Left lung (tissue), 10 donors: Measurements from ENCODE around the gene LAMA1. TPM values are rescaled to one million over a fixed set of nuclear protein-coding genes. Genes with fewer than 3 reads are reported as not detected.

Source experiments
- ATAC-seq: fragments of 200-7000 bp; cut with Tn5 transposase; one replicate; pipeline ENCODE4 v1.9.1; 2020; ENCODE audit warnings: moderate library complexity
- DNase-seq, 4 donors: peaks; one replicate each; pipeline ENCODE4 v3.0.0-alpha.2; 2013 to 2020
- H3K27ac ChIP-seq, 2 donors: fragments of 200-600 bp; sonication (generic) in 1 of 2; one replicate each; pipeline versions ENCODE4 v1.5.0 to v1.8.0; 2020 to 2021
- H3K27me3 ChIP-seq, 2 donors: fragments of 200-600 bp; sonication (generic) in 1 of 2; one replicate each; pipeline versions ENCODE4 v1.5.0 to v1.8.0; 2020 to 2021
- H3K36me3 ChIP-seq, 2 donors: fragments of 200-600 bp; sonication (generic) in 1 of 2; one replicate each; pipeline versions ENCODE4 v1.5.0 to v1.8.0; 2020 to 2021
- H3K4me1 ChIP-seq, 2 donors: fragments of 200-600 bp; one replicate each; pipeline ENCODE4 v1.8.0; 2021
- H3K4me3 ChIP-seq, 2 donors: fragments of 200-600 bp; sonication (generic) in 1 of 2; one replicate each; pipeline versions ENCODE4 v1.5.0 to v1.8.0; 2020 to 2021; ENCODE audit warnings: mild to moderate bottlenecking in 1 of 2
- H3K9me3 ChIP-seq, 2 donors: fragments of 200-600 bp; sonication (generic) in 1 of 2; one replicate each; pipeline versions ENCODE4 v1.5.0 to v1.8.0; 2020 to 2021
- CTCF ChIP-seq, 2 donors: fragments of 200-600 bp; sonication (generic) in 1 of 2; IDR thresholded peaks; one replicate each; pipeline versions ENCODE4 v1.5.0 to v1.8.0; 2021; ENCODE audit warnings: antibody characterized with exemption in 2 of 2
- intact Hi-C, 2 donors: fragments of 100-400 bp; cut with DNase I; formaldehyde crosslinking; loops; one replicate each; pipeline versions ENCODE4 v1.11.2 to v1.14.2; 2022
- polyA plus RNA-seq, 6 donors: library from polyadenylated mRNA; unstranded; fragments of 120-200 nt; gene quantifications; one replicate each; pipeline ENCODE4 v1.2.1, GENCODE V29; 2013; ENCODE audit not compliant: insufficient read length in 6 of 6
- total RNA-seq, 2 donors: library from RNA; stranded (reverse); fragmentation: NEBNext Ultra II Directional; extraction: Animal tissue kit (Norgen Biotek cat#: 25700); gene quantifications; one replicate each; pipeline ENCODE4 v1.2.1, GENCODE V29; 2021
- donor health status: DM: no; HTN: yes; CAD: no.
- donor health status: DM: no; HTN: no; CAD: no.

Gene LAMA1
- total and polyA plus RNA-seq, 8 donors = 2.4 to 22.9 (median 11.6) TPM

- Histone ChIP-seq H3K9me3 (no peaks in the 10 kb centered on the region), H3K27ac (no peak overlapping the region), H3K4me3 (no peak overlapping the region), H3K4me1 (peaks cover 0 to 2% of the 10 kb centered on the region in 2 donors), H3K36me3 (no peaks in the 10 kb centered on the region), H3K27me3 (no peaks in the 10 kb centered on the region)
- DNase-seq = no peak
- no peak for ATAC-seq
- TF ChIP-seq CTCF (IDR thresholded peaks at IDR 0.05) = no peak
- intact Hi-C loops = no loop called here
Measured at GRCh38 chr18:6949800-6950586, 167.6 kb downstream of the LAMA1 start.

GRCh38 chr18:6948281-6949055 lies 169.1 kb downstream of the LAMA1 start:
- ATAC-seq (peak; percentile 35), DNase-seq (peak in 2 of 4 donors; percentile 79 to 81)
- H3K9me3 ChIP-seq = no peaks in the 10 kb centered on the region
- H3K4me3 ChIP-seq = no peak overlapping the region
- no peak for TF ChIP-seq CTCF (IDR thresholded peaks at IDR 0.05)
- H3K36me3 ChIP-seq = no peaks in the 10 kb centered on the region
- intact Hi-C loops = no loop called here
- peaks cover 0 to 2% of the 10 kb centered on the region in 2 donors for H3K4me1 ChIP-seq
- H3K27me3 ChIP-seq = no peaks in the 10 kb centered on the region
- H3K27ac ChIP-seq = no peak overlapping the region

GRCh38 chr18:6947338-6948030 lies 170.1 kb downstream of the LAMA1 start:
- ATAC-seq = no peak
- H3K27ac ChIP-seq = no peak overlapping the region

GRCh38 chr18:6943143-6943542 lies 174.5 kb downstream of the LAMA1 start:
- H3K9me3 ChIP-seq = no peaks in the 10 kb centered on the region
- peak; percentile 46 for ATAC-seq
- DNase-seq = no peak
- no peak for TF ChIP-seq CTCF (IDR thresholded peaks at IDR 0.05)
- peaks cover 0 to 4% of the 10 kb centered on the region in 2 donors for H3K27me3 ChIP-seq
- no peaks in the 10 kb centered on the region for H3K4me1 ChIP-seq
- no peaks in the 10 kb centered on the region for H3K36me3 ChIP-seq
- no peak overlapping the region for H3K4me3 ChIP-seq
- intact Hi-C loops = no loop called here
- no peak overlapping the region for H3K27ac ChIP-seq

More at GRCh38 chr18:6947338-6948030, 170.1 kb downstream of the LAMA1 start:
- TF ChIP-seq CTCF (IDR thresholded peaks at IDR 0.05) = no peak
- H3K4me3 ChIP-seq = no peak overlapping the region
- H3K27me3 ChIP-seq = no peaks in the 10 kb centered on the region
- no peaks in the 10 kb centered on the region for H3K9me3 ChIP-seq
- H3K4me1 ChIP-seq = peaks cover 0 to 2% of the 10 kb centered on the region in 2 donors
- no peak for DNase-seq
- no peaks in the 10 kb centered on the region for H3K36me3 ChIP-seq
- intact Hi-C loops = no loop called here
